SK-N-SH (cell line): ENCODE results near the gene SLC16A11.

ENCODE experiments used
- CTCF ChIP-seq: fragments of 200-600 bp; sonication (generic); IDR thresholded peaks from 2 replicates; pipeline ENCODE4 v1.6.1; 2017; ENCODE audit warnings: antibody characterized with exemption, mild to moderate bottlenecking, moderate library complexity
- IRF3 ChIP-seq: fragments of 150-350 bp; IDR thresholded peaks from 2 replicates; pipeline ENCODE4 v1.6.1; 2016; ENCODE audit warnings: mild to moderate bottlenecking, low read depth, low read length
- RAD21 ChIP-seq: IDR thresholded peaks from 2 replicates; pipeline ENCODE4 v1.6.1; 2012; ENCODE audit warnings: mild to moderate bottlenecking, low read length
- USF2 ChIP-seq: fragments of 150-350 bp; IDR thresholded peaks from 2 replicates; pipeline ENCODE4 v1.6.1; 2017; ENCODE audit warnings: antibody characterized with exemption, low read length, low read depth, borderline replicate concordance
- YY1 ChIP-seq: IDR thresholded peaks from 2 replicates; pipeline ENCODE4 v1.4.0; 2012; ENCODE audit warnings: low read depth, mild to moderate bottlenecking

DNA sequence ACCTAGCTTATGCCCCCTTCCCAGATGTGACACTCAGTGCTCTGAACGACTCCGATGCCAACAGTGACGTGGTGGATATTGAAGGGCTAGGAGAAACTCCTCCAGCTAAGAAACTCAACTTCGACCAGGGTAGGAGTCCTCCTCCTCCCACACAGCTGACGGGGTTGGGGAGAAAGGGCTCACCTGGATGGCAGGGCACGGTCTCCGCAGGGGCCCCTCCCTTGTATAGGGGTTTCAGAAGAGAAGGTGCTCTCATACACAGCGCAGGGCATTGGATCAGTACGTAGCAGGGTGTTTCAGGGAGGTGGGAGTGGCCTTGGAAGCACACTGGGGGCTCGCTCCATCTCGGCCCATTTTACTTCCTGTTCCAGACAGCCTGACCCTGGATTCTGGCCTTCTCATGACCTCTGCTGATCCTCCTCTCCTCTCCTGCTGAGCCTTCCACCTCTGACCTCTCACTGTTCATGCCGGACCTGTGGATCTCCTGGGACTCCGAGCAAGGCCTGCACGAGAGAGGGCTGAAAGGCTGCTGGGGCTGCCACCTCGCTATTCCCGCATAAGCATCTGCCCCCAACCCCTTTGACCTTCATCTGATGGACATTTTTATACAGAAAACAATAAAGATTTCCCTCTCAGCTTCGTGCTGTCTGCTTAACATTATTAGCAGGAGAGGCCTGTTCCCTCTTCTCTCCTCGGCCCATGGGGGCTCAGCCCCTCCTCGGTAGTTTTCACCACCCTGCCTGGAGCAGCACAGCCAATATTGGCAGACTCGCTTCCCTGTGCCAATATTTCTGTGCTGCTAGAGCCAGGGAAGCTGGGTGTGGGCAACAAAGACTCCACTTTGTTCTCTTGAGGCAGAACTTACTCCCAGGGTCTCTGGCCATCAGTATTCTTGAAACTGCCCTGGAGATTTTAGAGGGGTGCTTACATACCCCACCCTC lies 26.7 kb downstream of the SLC16A11 start:
- TF ChIP-seq RAD21 (no peak), CTCF (no peak), IRF3 (no peak), YY1 (no peak), USF2 (no peak)
